Trophoblast cell (in vitro differentiated cells and primary cell): Measurements from ENCODE around the gene LHX5.

Experiments used
- DNase-seq, 2 donors: peaks; one replicate each; pipeline ENCODE4 v3.0.0-alpha.2; 2016
- H2AFZ ChIP-seq: 2 replicates; pipeline ENCODE4 v1.6.1; 2013; ENCODE audit warnings: low read length, moderate library complexity, mild to moderate bottlenecking; ENCODE audit not compliant: insufficient read depth, poor library complexity
- H2AK5ac ChIP-seq: 2 replicates; pipeline ENCODE4 v1.6.1; 2013; ENCODE audit warnings: mild to moderate bottlenecking, low read length
- H2BK120ac ChIP-seq: 2 replicates; pipeline ENCODE4 v1.6.1; 2013; ENCODE audit warnings: low read length, mild to moderate bottlenecking, moderate library complexity; ENCODE audit not compliant: insufficient read depth, poor library complexity
- H2BK12ac ChIP-seq: 2 replicates; pipeline ENCODE4 v1.6.1; 2013; ENCODE audit warnings: mild to moderate bottlenecking, low read length, moderate library complexity
- H2BK5ac ChIP-seq: 2 replicates; pipeline ENCODE4 v1.6.1; 2013; ENCODE audit warnings: low read length, low read depth, moderate library complexity, mild to moderate bottlenecking; ENCODE audit not compliant: poor library complexity
- H3K14ac ChIP-seq: 2 replicates; pipeline ENCODE4 v1.6.1; 2013; ENCODE audit warnings: mild to moderate bottlenecking, low read length
- H3K18ac ChIP-seq: 2 replicates; pipeline ENCODE4 v1.6.1; 2013; ENCODE audit warnings: mild to moderate bottlenecking, low read length
- H3K23ac ChIP-seq: 2 replicates; pipeline ENCODE4 v1.6.1; 2013; ENCODE audit warnings: low read length
- H3K27ac ChIP-seq: 2 replicates; pipeline ENCODE4 v1.5.1; 2013; ENCODE audit warnings: low read depth, mild to moderate bottlenecking, inconsistent platforms, low read length, moderate library complexity
- H3K27me3 ChIP-seq: 2 replicates; pipeline ENCODE4 v1.6.1; 2013; ENCODE audit warnings: inconsistent platforms, mild to moderate bottlenecking, low read length, moderate library complexity; ENCODE audit not compliant: insufficient read depth
- H3K36me3 ChIP-seq, 2 experiments: 1 replicate in 1 of 2; 2 replicates in 1 of 2; pipeline ENCODE4 v1.6.1; 2013; ENCODE audit warnings: low read length in 2 of 2, mild to moderate bottlenecking in 2 of 2, moderate library complexity in 1 of 2; ENCODE audit not compliant: insufficient read depth in 2 of 2, control insufficient read depth in 1 of 2
- H3K4ac ChIP-seq: 2 replicates; pipeline ENCODE4 v1.6.1; 2013; ENCODE audit warnings: low read depth, mild to moderate bottlenecking, low read length, moderate library complexity
- H3K4me1 ChIP-seq, 2 experiments: 1 replicate in 1 of 2; 2 replicates in 1 of 2; pipeline ENCODE4 v1.6.1; 2013; ENCODE audit warnings: low read length in 2 of 2, mild to moderate bottlenecking in 2 of 2, moderate library complexity in 1 of 2; ENCODE audit not compliant: insufficient read depth in 2 of 2, control insufficient read depth in 1 of 2
- H3K4me2 ChIP-seq: 2 replicates; pipeline ENCODE4 v1.6.1; 2013; ENCODE audit warnings: inconsistent platforms, mild to moderate bottlenecking, low read length, moderate library complexity
- H3K4me3 ChIP-seq: 2 replicates; pipeline ENCODE4 v1.5.1; 2013; ENCODE audit warnings: mild to moderate bottlenecking, low read depth, low read length, inconsistent platforms
- H3K79me1 ChIP-seq: one replicate; pipeline ENCODE4 v1.6.1; 2013; ENCODE audit warnings: low read length
- H3K79me2 ChIP-seq: 2 replicates; pipeline ENCODE4 v1.6.1; 2013; ENCODE audit warnings: low read length, mild to moderate bottlenecking; ENCODE audit not compliant: control insufficient read depth, insufficient read depth, poor library complexity
- H3K9ac ChIP-seq: 2 replicates; pipeline ENCODE4 v1.6.1; 2013; ENCODE audit warnings: mild to moderate bottlenecking, low read length
- H3K9me3 ChIP-seq: 2 replicates; pipeline ENCODE4 v1.6.1; 2013; ENCODE audit warnings: low read depth, mild to moderate bottlenecking, control low read depth, inconsistent platforms, low read length; ENCODE audit not compliant: insufficient read depth
- H4K12ac ChIP-seq: 2 replicates; pipeline ENCODE4 v1.6.1; 2013; ENCODE audit warnings: low read depth, mild to moderate bottlenecking, low read length, moderate library complexity
- H4K8ac ChIP-seq: 2 replicates; pipeline ENCODE4 v1.6.1; 2013; ENCODE audit warnings: low read depth, mild to moderate bottlenecking, low read length, moderate library complexity
- H4K91ac ChIP-seq: one replicate; pipeline ENCODE4 v1.6.1; 2013; ENCODE audit warnings: low read depth, mild to moderate bottlenecking, low read length, moderate library complexity
- WGBS: extraction: QIAGEN DNeasy Blood & Tissue Kit; methylation state at CpG from one replicate; pipeline ENCODE4 v1.1.7; 2013; ENCODE audit warnings: missing lambda C conversion rate; ENCODE audit not compliant: insufficient read length, insufficient coverage; ENCODE audit errors: extremely low coverage; 5-methylcytosine and 5-hydroxymethylcytosine counted together

The LHX5 gene

DNA sequence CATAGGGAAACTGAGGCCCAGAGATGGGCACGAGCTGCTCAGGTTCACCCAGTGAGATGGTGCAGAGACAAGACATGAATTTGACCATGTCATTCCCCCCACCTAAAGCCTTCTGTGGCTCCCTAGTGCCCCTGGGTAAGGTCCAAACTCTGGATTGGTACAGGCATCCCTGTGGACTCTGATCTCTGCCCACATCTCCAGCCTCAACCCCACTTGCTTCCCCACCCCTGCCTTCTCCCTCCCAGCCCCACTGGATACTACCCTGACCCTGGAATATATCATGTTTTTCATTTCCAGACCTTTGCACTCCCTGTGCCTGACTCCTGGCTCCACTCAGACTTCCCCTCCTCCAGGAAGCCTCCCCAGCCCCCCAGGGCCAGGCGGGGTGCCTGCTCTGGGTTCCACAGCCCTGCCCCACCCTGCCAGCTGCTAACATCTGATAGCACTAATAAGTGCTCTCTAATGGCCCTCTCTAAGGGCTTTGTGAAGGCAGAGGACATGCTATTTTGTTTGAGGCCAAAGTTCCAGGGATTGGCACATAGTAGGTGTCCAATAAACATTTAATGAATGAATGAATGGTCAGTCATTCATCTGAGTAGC lies 50.6 kb downstream of the LHX5 start:
- Histone ChIP-seq H3K4me3 (no peak overlapping the region), H4K91ac (no peak overlapping the region), H2BK5ac (no peak overlapping the region), H3K27me3 (no peaks in the 10 kb centered on the region), H4K12ac (no peak overlapping the region), H3K36me3 (no peaks in the 10 kb centered on the region), H2AK5ac (no peak overlapping the region), H3K4me2 (no peak overlapping the region), H3K79me1 (peaks cover 4% of the 10 kb centered on the region), H3K27ac (no peak overlapping the region), H3K4ac (no peak overlapping the region), H3K9me3 (no peaks in the 10 kb centered on the region), H3K79me2 (peaks cover 3% of the 10 kb centered on the region), H4K8ac (no peak overlapping the region), H2BK12ac (no peak overlapping the region), H3K9ac (no peak overlapping the region), H3K4me1 (peaks cover 7 to 10% of the 10 kb centered on the region in 2 experiments), H3K18ac (no peak overlapping the region), H3K23ac (no peak overlapping the region), H2AFZ (no peak overlapping the region), H3K14ac (no peak overlapping the region), H2BK120ac (no peak overlapping the region)
- no CpG with 5 or more reads among the region's 2 CpGs for WGBS
- DNase-seq, result no peak

DNA sequence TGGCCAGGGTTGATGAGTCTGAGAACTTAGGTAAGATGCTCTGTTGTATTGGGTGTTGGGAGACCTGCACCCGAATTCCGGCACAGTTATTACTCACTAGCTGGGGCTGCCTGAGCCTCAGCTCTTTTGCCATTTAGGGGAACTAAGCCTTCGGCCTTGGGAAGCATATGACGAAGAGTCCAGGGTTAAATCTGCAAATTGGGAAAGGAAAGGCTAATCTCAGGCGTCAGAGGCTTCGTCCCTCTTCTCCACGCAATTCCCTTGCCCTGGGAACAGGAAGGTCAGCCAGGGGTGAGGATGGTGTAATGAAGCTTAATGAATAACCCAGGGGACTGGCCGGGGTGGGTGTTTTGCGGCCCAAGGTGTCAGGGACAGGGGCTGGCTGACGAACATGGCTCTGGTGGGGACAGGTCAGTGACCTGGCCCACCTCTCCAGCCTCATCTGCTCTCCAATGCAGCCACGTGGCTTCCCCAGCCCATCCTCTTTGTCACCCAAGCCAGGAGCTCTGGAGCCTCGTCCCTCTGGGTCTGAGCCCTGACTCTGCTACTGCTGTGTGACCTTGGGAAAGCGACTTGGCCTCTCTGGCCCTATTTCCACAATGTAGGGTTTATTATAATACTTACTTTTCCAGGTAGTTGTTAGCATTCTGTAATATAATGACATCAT lies 53.3 kb downstream of the LHX5 start:
- Histone ChIP-seq H3K18ac (no peak overlapping the region), H3K27ac (no peak overlapping the region), H2BK12ac (no peak overlapping the region), H4K8ac (no peak overlapping the region), H3K4me3 (no peak overlapping the region), H3K4me1 (peaks cover 7 to 10% of the 10 kb centered on the region in 2 experiments), H3K9me3 (no peaks in the 10 kb centered on the region), H3K9ac (no peak overlapping the region), H2AK5ac (no peak overlapping the region), H2BK5ac (no peak overlapping the region), H4K91ac (no peak overlapping the region), H2AFZ (no peak overlapping the region), H3K36me3 (no peaks in the 10 kb centered on the region), H3K27me3 (no peaks in the 10 kb centered on the region), H3K79me2 (peaks cover 3% of the 10 kb centered on the region), H3K14ac (no peak overlapping the region), H2BK120ac (no peak overlapping the region), H3K79me1 (peaks cover 4% of the 10 kb centered on the region), H4K12ac (no peak overlapping the region), H3K4me2 (no peak overlapping the region), H3K4ac (no peak overlapping the region), H3K23ac (no peak overlapping the region)
- WGBS, result no CpG with 5 or more reads among the region's 13 CpGs
- DNase-seq, result peak; percentile 19 to 43

DNA sequence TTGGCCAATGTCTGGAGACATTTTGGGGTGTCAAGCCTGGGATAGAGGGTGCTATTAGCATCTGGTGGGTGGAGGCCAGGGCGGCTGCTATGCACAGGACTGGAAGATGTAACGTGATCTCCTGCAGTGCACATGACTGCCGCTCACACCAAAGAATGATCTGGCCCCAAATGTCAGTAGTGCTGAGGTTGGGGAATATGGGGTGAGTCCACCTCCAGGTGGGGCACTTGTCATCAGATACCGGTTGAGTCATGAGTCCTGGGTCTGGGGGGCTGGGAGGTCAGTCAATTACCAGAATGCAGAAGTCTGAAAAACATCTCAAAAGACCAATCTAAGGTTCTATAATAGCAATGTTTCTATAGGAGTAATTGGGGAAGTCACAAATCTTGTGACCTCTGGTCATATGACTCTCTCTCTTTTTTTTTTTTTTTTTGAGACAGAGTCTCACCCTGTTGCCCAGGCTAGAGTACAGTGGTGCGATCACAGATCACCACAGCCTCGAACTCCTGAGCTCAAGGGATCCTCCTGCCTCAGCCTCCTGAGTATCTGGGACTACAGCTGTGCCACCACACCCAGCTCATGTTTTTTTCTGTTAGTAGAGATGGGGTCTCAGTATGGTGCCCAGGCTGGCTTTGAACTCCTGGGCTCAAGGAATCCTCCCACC lies 55.4 kb downstream of the LHX5 start:
- no CpG with 5 or more reads among the region's 6 CpGs for WGBS
- no peak overlapping the region for H4K12ac ChIP-seq
- H3K36me3 ChIP-seq, result no peaks in the 10 kb centered on the region

DNA sequence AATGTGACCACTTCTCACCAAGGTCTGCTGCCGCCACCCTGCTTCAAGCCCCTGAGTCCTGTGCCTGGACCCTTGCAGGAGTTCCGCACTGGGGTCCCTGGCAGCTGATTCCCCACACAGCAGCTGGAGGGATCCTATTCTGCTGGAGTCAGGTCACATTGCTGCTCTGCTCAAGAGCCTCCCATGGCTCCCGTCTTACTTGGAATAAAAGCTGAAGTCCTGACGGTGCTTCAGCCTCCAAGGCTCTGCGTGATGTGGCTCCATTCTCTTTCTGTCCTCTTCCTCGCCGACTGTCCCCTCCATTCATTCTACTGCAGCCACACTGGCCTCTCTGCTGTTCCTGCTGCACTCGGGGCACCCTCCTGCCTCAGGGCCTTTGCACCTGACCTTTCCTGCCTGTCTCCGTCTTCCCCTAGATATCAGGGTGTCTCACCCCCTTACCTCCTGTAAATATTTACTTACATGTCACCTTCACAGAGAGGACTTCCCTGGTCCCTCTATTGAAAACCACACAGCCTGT lies 57.1 kb downstream of the LHX5 start:
- H3K79me2 ChIP-seq, result no peaks in the 10 kb centered on the region
- no peak overlapping the region for H2BK120ac ChIP-seq
- no peak overlapping the region for H2BK5ac ChIP-seq
- no peak overlapping the region for H4K12ac ChIP-seq
- no peak overlapping the region for H4K91ac ChIP-seq
- H3K4me1 ChIP-seq, result no peaks in the 10 kb centered on the region
- H3K4ac ChIP-seq, result no peak overlapping the region
- no peak overlapping the region for H3K4me2 ChIP-seq
- no peak overlapping the region for H2AK5ac ChIP-seq
- no peak overlapping the region for H3K23ac ChIP-seq
- H3K36me3 ChIP-seq, result no peaks in the 10 kb centered on the region
- no peak overlapping the region for H4K8ac ChIP-seq
- no peak for DNase-seq
- no peak overlapping the region for H2AFZ ChIP-seq
- no peak overlapping the region for H3K9ac ChIP-seq
- H3K79me1 ChIP-seq, result no peaks in the 10 kb centered on the region
- no peaks in the 10 kb centered on the region for H3K9me3 ChIP-seq
- no peak overlapping the region for H2BK12ac ChIP-seq
- no peak overlapping the region for H3K18ac ChIP-seq
- no peak overlapping the region for H3K4me3 ChIP-seq
- H3K14ac ChIP-seq, result no peak overlapping the region
- H3K27me3 ChIP-seq, result no peaks in the 10 kb centered on the region
- H3K27ac ChIP-seq, result no peak overlapping the region
- WGBS, result no CpG with 5 or more reads among the region's 9 CpGs

More for the DNA sequence above, 55.4 kb downstream of the LHX5 start:
- no peak overlapping the region for H2BK5ac ChIP-seq
- H2BK12ac ChIP-seq, result no peak overlapping the region
- no peak overlapping the region for H4K91ac ChIP-seq
- no peaks in the 10 kb centered on the region for H3K9me3 ChIP-seq
- no peak overlapping the region for H3K4me2 ChIP-seq
- H3K4ac ChIP-seq, result no peak overlapping the region
- no peak overlapping the region for H3K23ac ChIP-seq
- no peaks in the 10 kb centered on the region for H3K79me2 ChIP-seq
- no peak overlapping the region for H3K18ac ChIP-seq
- no peak overlapping the region for H2AFZ ChIP-seq
- H3K27me3 ChIP-seq, result no peaks in the 10 kb centered on the region
- no peak overlapping the region for H3K14ac ChIP-seq
- no peak overlapping the region for H3K27ac ChIP-seq
- no peak overlapping the region for H3K9ac ChIP-seq
- H2BK120ac ChIP-seq, result no peak overlapping the region
- H3K4me3 ChIP-seq, result no peak overlapping the region
- no peak overlapping the region for H2AK5ac ChIP-seq
- H3K4me1 ChIP-seq, result no peaks in the 10 kb centered on the region
- peak; percentile 13 to 34 for DNase-seq
- H3K79me1 ChIP-seq, result no peaks in the 10 kb centered on the region
- H4K8ac ChIP-seq, result no peak overlapping the region
